GM21390 (cell line): ENCODE measurements around the gene TGFBRAP1.
"Not testable (repeated sequence)": the region's sequence is repeated elsewhere in the genome, so short reads cannot be mapped to it uniquely, and the experiment has no call there.

Source experiments
- ATAC-seq: cut with Tn5 transposase; IDR thresholded peaks from one replicate; pipeline ENCODE4 v1.9.1; 2021; ENCODE audit not compliant: unreplicated experiment

TGFBRAP1 gene

DNA sequence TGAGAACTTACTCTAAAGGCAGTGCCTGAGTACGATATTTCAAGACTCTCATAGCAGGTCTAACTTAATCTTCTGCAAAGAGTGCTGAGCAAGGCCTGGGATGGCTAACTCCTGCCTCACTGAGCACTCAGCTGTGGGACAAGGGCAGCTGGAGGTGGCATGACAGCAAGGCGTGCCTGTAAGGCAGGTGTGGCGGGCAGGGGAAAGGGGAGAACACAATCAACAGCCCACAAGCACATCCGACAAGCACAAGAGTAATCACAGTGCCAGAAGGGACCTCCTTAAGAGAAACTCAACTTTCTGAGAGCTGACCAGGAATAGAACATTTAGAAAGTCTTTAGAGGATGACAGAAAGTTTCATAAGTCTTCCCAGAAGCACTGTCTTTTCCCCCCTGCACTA lies 46.0 kb downstream of the TGFBRAP1 start:
- ATAC-seq: no peak

- no peak for ATAC-seq
Measured at GRCh38 chr2:105280281-105280680, 49.3 kb downstream of the TGFBRAP1 start.

DNA sequence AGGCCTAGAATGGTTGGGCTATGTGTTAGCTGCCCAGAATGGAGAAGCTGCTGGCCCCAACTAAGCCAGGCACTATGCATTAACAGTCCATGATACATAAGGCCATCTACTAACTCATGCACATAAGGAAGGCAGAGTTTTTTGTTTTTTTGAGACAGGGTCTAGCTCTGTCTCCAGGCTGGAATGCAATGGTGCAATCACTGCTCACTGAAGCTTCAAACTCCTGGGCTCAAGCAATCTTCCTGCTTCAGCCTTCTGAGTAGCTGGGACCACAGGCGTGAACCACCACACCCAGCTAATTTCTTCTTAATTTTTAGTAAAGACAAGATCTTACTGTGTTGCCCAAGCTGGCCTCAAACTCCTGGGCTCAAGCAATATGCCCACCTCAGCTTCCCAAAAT lies 50.4 kb downstream of the TGFBRAP1 start:
- ATAC-seq: no peak

DNA sequence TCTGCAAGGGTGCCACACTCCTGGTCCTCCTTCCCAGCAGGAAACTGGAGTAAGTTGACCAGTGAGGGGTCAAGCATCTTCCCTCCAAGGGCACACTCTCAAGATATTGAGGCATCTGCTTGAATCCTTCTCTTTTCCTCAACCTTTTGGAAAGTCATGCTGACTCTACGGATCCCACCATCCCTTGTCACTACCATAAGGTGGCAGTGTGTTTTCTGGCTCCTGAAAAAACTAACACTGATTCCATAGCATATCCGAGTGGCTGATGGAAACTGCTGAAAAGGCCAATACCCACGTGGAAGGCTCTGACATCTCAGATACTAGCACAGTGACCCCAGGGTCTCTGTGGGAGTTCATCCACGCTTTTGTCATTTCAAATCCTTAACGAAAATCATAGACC lies 50.9 kb downstream of the TGFBRAP1 start:
- no peak for ATAC-seq

DNA sequence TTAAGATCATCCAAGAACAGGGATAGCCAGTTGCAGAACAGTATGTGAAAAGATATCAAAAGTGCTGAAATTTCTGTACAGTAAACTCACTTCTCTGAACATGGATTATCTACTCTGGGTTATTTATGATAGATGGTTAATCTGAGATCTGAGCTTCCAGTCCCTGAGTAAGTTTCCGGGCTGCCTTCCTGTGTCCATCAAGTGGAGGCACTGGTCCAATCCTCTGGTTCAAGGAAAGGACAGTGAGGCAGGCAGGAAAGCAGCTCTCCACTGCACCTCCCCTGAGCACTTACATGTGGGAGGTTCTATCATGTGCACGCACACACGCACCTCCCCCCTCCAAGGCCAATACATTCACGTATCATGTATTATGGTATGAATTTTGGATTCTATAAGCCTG lies 55.5 kb downstream of the TGFBRAP1 start:
- ATAC-seq: no peak

GRCh38 chr2:105272176-105272575 lies 57.4 kb downstream of the TGFBRAP1 start:
- ATAC-seq: no peak

DNA sequence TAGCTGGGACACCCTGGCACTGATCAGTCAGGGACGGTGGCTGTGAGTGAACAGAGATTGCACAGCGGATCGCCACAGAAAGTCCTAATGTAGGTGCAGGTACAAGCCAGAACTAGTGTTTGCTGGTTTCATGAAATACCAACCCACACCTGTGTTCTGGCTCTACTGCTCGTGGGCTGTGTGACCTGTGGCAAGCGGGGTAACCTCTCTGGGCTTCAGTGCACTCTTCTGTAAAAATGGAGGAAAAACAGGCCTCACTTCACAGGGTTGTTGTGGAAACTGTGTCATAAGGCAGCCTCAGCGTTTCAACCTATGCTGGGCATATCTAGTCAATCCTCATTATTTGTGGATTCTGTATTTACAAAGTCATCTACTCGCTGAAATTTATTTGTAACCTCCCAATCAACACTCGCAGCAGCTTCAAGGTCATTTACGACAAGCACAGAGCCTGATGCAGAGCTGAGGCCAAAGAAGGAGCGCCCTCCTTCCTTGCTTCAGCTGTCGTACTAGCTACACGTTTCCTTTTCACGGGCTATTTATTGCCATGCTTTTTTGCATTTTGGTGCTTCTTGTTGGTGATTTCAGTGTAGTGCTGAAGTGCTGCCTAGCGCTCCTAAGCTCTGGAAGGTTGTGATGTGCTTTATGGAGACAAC lies 58.0 kb downstream of the TGFBRAP1 start:
- no peak for ATAC-seq

GRCh38 chr2:105269426-105269825 lies 60.1 kb downstream of the TGFBRAP1 start:
- ATAC-seq: no peak

- no peak for ATAC-seq
Measured at GRCh38 chr2:105262651-105263091, 66.9 kb downstream of the TGFBRAP1 start.

- no peak for ATAC-seq
Measured at GRCh38 chr2:105261061-105261460, 68.5 kb downstream of the TGFBRAP1 start.

GRCh38 chr2:105258835-105259350 lies 70.6 kb downstream of the TGFBRAP1 start:
- ATAC-seq: no peak

GRCh38 chr2:105257981-105258380 lies 71.6 kb downstream of the TGFBRAP1 start:
- ATAC-seq: no peak

GRCh38 chr2:105256431-105257047 lies 73.0 kb downstream of the TGFBRAP1 start:
- no peak for ATAC-seq

DNA sequence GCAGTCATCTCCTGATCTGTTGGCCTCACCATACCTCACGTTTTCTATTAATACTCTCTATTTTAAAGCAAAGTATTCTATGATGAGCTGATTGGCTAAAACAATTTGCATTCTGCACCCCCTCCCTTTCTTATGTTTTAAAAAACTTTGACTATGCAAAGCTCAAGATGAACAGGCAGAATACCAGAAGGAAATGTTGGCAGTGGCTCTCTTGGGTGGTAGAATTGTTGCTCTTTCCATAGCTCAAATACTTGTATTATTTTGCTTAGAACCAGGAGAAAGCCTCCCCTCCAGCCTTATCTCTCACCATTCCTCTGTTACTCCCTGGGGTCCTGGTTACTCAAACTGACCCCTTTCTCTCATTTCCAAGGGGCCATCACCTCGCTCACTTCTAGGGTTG lies 73.6 kb downstream of the TGFBRAP1 start:
- no peak for ATAC-seq

- ATAC-seq: no peak
Measured at GRCh38 chr2:105254531-105255210, 74.9 kb downstream of the TGFBRAP1 start.

DNA sequence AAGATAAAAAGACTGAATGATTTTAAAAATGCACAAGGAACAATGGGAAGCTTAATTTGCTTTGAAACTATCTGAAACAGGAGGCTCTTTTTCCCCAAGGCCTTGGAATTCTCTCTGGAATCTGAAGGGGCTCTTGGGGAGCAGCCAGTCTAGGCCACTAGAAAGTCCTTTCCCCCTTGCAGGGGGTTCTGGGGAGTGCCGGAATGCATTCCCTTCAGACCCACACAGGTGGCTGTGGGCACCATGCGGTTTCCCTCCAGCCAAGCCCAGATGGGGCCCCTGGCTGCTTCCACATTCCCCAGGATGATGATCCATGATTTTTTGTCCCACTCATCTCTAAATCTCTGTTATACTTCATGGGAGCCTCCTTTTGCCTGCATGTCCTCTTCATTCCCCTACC lies 77.3 kb downstream of the TGFBRAP1 start:
- ATAC-seq: no peak

DNA sequence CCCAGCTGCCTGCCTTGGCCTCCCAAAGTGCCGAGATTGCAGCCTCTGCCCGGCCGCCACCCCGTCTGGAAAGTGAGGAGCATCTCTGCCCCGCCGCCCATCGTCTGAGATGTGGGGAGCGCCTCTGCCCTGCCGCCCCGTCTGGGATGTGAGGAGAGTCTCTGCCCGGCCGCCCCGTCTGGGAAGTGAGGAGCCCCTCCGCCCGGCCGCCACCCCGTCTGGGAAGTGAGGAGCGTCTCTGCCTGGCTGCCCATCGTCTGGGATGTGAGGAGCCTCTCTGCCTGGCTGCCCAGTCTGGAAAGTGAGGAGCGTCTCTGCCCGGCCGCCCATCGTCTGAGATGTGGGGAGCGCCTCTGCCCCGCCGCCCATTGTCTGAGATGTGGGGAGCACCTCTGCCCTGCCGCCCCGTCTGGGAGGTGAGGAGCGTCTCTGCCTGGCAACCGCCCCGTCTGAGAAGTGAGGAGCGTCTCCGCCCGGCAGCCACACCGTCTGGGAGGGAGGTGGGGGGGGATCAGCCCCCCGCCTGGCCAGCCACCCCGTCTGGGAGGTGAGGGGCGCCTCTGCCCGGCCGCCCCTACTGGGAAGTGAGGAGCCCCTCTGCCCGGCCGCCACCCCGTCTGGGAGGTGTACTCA lies 78.4 kb downstream of the TGFBRAP1 start:
- not testable (repeated sequence) for ATAC-seq

GRCh38 chr2:105249891-105250290 lies 79.6 kb downstream of the TGFBRAP1 start:
- no peak for ATAC-seq

- ATAC-seq: no peak
Measured at GRCh38 chr2:105249181-105249580, 80.4 kb downstream of the TGFBRAP1 start.

- no peak for ATAC-seq
Measured at GRCh38 chr2:105248316-105249070, 81.0 kb downstream of the TGFBRAP1 start.

DNA sequence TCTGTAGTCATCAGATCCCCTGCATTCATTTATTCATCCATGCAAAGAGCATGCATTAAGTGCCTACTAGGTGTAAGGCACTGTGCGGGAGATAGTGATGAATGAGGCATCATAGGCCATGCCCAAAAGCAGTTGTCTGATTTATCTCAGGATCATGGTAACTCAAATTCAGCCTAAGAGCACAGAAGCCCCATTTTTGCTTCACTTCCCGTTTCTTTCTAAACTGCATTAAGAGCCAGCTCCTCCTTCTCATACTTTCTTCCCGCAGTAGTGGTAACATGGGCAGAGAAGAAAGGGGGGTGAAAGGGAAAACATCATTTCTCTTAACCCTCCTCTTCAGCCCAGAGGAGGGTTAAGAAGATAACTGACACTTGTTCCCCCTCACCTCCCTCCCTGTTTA lies 85.1 kb downstream of the TGFBRAP1 start:
- ATAC-seq: no peak
